IPS-20b (cell line): ENCODE measurements around the gene DUS1L.

Experiments used
- H3K27ac ChIP-seq: one replicate; pipeline ENCODE4 v1.5.1; 2013; ENCODE audit warnings: low read length
- H3K27me3 ChIP-seq: 2 replicates; pipeline ENCODE4 v1.6.1; 2013; ENCODE audit warnings: mild to moderate bottlenecking, low read length, inconsistent platforms; ENCODE audit not compliant: insufficient read depth
- H3K36me3 ChIP-seq: 2 replicates; pipeline ENCODE4 v1.6.1; 2013; ENCODE audit warnings: low read depth, mild to moderate bottlenecking, inconsistent platforms, low read length, moderate library complexity; ENCODE audit not compliant: insufficient read depth
- H3K4me1 ChIP-seq: 2 replicates; pipeline ENCODE4 v1.6.1; 2013; ENCODE audit warnings: mild to moderate bottlenecking, control low read depth, inconsistent platforms, low read length, moderate library complexity; ENCODE audit not compliant: insufficient read depth
- H3K4me3 ChIP-seq: 2 replicates; pipeline ENCODE4 v1.5.1; 2013; ENCODE audit warnings: mild to moderate bottlenecking, low read length, inconsistent platforms
- H3K9ac ChIP-seq: 2 replicates; pipeline ENCODE4 v1.6.1; 2013; ENCODE audit warnings: low read depth, mild to moderate bottlenecking, inconsistent platforms, low read length, moderate library complexity
- H3K9me3 ChIP-seq: 2 replicates; pipeline ENCODE4 v1.6.1; 2013; ENCODE audit warnings: mild to moderate bottlenecking, low read depth, low read length, inconsistent platforms; ENCODE audit not compliant: insufficient read depth

Gene DUS1L

GRCh38 chr17:82092094-82092586 lies 26.5 kb upstream of the DUS1L start:
- Histone ChIP-seq H3K36me3 (peaks cover 90% of the 10 kb centered on the region), H3K27ac (no peak overlapping the region), H3K27me3 (no peaks in the 10 kb centered on the region)

GRCh38 chr17:82091264-82092066 lies 25.9 kb upstream of the DUS1L start:
- H3K9me3 ChIP-seq = no peaks in the 10 kb centered on the region
- no peak overlapping the region for H3K27ac ChIP-seq
- peaks cover 4% of the 10 kb centered on the region; the same call in 1 of the 2 replicates for H3K4me1 ChIP-seq
- H3K36me3 ChIP-seq = peaks cover 95% of the 10 kb centered on the region
- no peaks in the 10 kb centered on the region for H3K27me3 ChIP-seq
- no peak overlapping the region for H3K9ac ChIP-seq
- H3K4me3 ChIP-seq = no peak overlapping the region

More at GRCh38 chr17:82092094-82092586, 26.5 kb upstream of the DUS1L start:
- Histone ChIP-seq H3K4me1 (peaks cover 4% of the 10 kb centered on the region; the same call in 1 of the 2 replicates), H3K9me3 (no peaks in the 10 kb centered on the region), H3K9ac (no peak overlapping the region), H3K4me3 (no peak overlapping the region)

GRCh38 chr17:82090549-82091263 lies 25.1 kb upstream of the DUS1L start:
- Histone ChIP-seq H3K4me3 (no peak overlapping the region), H3K27me3 (no peaks in the 10 kb centered on the region), H3K9me3 (no peaks in the 10 kb centered on the region), H3K9ac (no peak overlapping the region), H3K4me1 (no peaks in the 10 kb centered on the region), H3K27ac (no peak overlapping the region), H3K36me3 (peaks cover 95% of the 10 kb centered on the region)

GRCh38 chr17:82089723-82090548 lies 24.3 kb upstream of the DUS1L start:
- Histone ChIP-seq H3K27ac (no peak overlapping the region), H3K9ac (no peak overlapping the region), H3K36me3 (peaks cover 94% of the 10 kb centered on the region), H3K4me3 (no peak overlapping the region), H3K9me3 (no peaks in the 10 kb centered on the region), H3K27me3 (no peaks in the 10 kb centered on the region), H3K4me1 (no peaks in the 10 kb centered on the region)

GRCh38 chr17:82088838-82089722 lies 23.5 kb upstream of the DUS1L start:
- H3K4me3 ChIP-seq = no peak overlapping the region
- no peak overlapping the region for H3K27ac ChIP-seq
- H3K9ac ChIP-seq = no peak overlapping the region
- no peaks in the 10 kb centered on the region for H3K4me1 ChIP-seq
- peaks cover 98% of the 10 kb centered on the region for H3K36me3 ChIP-seq
- no peaks in the 10 kb centered on the region for H3K9me3 ChIP-seq
- H3K27me3 ChIP-seq = no peaks in the 10 kb centered on the region

- Histone ChIP-seq H3K4me1 (no peaks in the 10 kb centered on the region), H3K27ac (no peak overlapping the region), H3K9me3 (no peaks in the 10 kb centered on the region), H3K4me3 (no peak overlapping the region), H3K27me3 (no peaks in the 10 kb centered on the region), H3K36me3 (peaks cover 100% of the 10 kb centered on the region), H3K9ac (no peak overlapping the region)
These were observed 22.6 kb upstream of the DUS1L start for GRCh38 chr17:82087961-82088837.

GRCh38 chr17:82086941-82087906 lies 21.6 kb upstream of the DUS1L start:
- Histone ChIP-seq H3K4me1 (no peaks in the 10 kb centered on the region), H3K9ac (no peak overlapping the region), H3K4me3 (no peak overlapping the region), H3K27ac (no peak overlapping the region), H3K36me3 (peaks cover 100% of the 10 kb centered on the region), H3K9me3 (no peaks in the 10 kb centered on the region), H3K27me3 (no peaks in the 10 kb centered on the region)

GRCh38 chr17:82085931-82086764 lies 20.5 kb upstream of the DUS1L start:
- Histone ChIP-seq H3K36me3 (peaks cover 98% of the 10 kb centered on the region), H3K4me1 (no peaks in the 10 kb centered on the region), H3K27ac (no peak overlapping the region), H3K9me3 (no peaks in the 10 kb centered on the region), H3K4me3 (no peak overlapping the region), H3K27me3 (no peaks in the 10 kb centered on the region), H3K9ac (no peak overlapping the region)
